KMS-11 (cell line): ENCODE data around the gene AGXT2.

Experiments used
- H2AFZ ChIP-seq: fragments of 200-600 bp; sonication (generic); 2 replicates; pipeline ENCODE4 v1.6.1; 2016; ENCODE audit warnings: antibody characterized with exemption, mixed run types, low read depth
- H3K27ac ChIP-seq: fragments of 200-600 bp; sonication (generic); 2 replicates; pipeline ENCODE4 v1.6.1; 2016; ENCODE audit warnings: mild to moderate bottlenecking, mixed run types
- H3K27me3 ChIP-seq: fragments of 200-600 bp; sonication (generic); 2 replicates; pipeline ENCODE4 v1.6.1; 2017; ENCODE audit warnings: mild to moderate bottlenecking, low read depth, mixed run types, moderate library complexity; ENCODE audit not compliant: insufficient read depth
- H3K36me3 ChIP-seq: fragments of 200-600 bp; sonication (generic); 2 replicates; pipeline ENCODE4 v1.6.1; 2017; ENCODE audit warnings: mild to moderate bottlenecking, mixed run types; ENCODE audit not compliant: insufficient read depth
- H3K4me1 ChIP-seq: fragments of 200-600 bp; sonication (generic); 2 replicates; pipeline ENCODE4 v1.6.1; 2016; ENCODE audit warnings: mild to moderate bottlenecking, low read depth, mixed run types; ENCODE audit not compliant: poor library complexity, severe bottlenecking
- H3K4me2 ChIP-seq: fragments of 200-600 bp; sonication (generic); 2 replicates; pipeline ENCODE4 v1.7.0; 2016; ENCODE audit warnings: mild to moderate bottlenecking, mixed run types
- H3K4me3 ChIP-seq: fragments of 200-600 bp; sonication (generic); IDR thresholded peaks from 2 replicates; pipeline ENCODE4 v1.6.1; 2017; ENCODE audit warnings: low read depth, low read length, mixed read lengths; ENCODE audit not compliant: insufficient read depth
- H3K79me2 ChIP-seq: fragments of 200-600 bp; sonication (generic); 2 replicates; pipeline ENCODE4 v1.6.1; 2016; ENCODE audit warnings: low read depth, mixed run types; ENCODE audit not compliant: insufficient read depth
- H3K9ac ChIP-seq: fragments of 200-600 bp; sonication (generic); 2 replicates; pipeline ENCODE4 v1.6.1; 2016; ENCODE audit warnings: mild to moderate bottlenecking, mixed run types
- H4K20me1 ChIP-seq: fragments of 200-600 bp; sonication (generic); 2 replicates; pipeline ENCODE4 v1.6.1; 2016; ENCODE audit warnings: mild to moderate bottlenecking, mixed run types; ENCODE audit not compliant: insufficient read depth
- TF ChIP-seq, protein P1 (sequence below): fragments of 200-600 bp; sonication (generic); conservative IDR thresholded peaks from 2 replicates; pipeline ENCODE4 v1.6.1; 2017; ENCODE audit warnings: low read depth, mild to moderate bottlenecking, antibody characterized with exemption, low read length, moderate library complexity, mixed read lengths

The AGXT2 gene

DNA sequence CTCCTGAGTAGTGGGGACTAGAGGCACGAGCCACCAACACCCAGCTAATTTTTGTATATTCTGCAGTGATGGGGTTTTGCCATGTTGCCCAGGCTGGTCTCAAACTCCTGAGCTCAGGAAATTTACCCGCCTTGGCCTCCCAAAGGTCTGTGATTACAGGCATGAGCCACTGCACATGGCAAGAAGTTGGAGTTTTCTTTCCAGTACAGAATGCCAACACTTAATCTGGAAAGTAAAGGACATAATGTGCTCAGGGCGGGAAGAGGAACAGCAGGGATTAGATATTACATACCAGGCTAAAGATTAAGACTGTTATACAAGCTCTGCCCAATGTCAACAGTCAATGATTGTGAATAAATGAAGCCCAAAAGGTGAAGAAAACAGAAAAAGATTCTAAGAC, 47.2 kb upstream of the AGXT2 start:
- peaks cover 5% of the 10 kb centered on the region for H3K4me1 ChIP-seq
- H3K27ac ChIP-seq: no peak overlapping the region
- no peaks in the 10 kb centered on the region for H4K20me1 ChIP-seq

DNA sequence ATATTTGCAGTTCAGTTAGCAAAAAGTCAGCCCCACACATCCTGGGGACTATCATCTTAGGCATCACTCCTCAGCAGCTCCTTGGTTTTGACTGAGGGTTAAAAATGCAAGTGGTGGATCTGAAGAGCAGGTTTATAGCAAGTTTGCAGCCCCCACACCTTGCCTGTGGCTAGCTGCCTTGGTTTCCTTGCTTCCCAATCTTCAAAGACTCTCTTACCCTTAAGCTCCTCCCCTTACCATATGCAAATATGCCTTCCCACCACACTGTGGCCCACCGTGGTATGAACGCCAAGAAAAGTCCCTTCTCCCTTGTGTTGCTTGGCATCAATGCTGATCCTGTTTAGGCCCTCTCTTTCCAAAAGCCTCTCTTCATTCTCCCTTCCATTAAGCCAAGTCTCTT, 45.0 kb upstream of the AGXT2 start:
- no peak overlapping the region for H2AFZ ChIP-seq
- no peaks in the 10 kb centered on the region for H3K79me2 ChIP-seq
- no peaks in the 10 kb centered on the region for H3K36me3 ChIP-seq
- no peaks in the 10 kb centered on the region for H4K20me1 ChIP-seq
- no peaks in the 10 kb centered on the region for H3K27me3 ChIP-seq
- no peak overlapping the region for H3K4me2 ChIP-seq
- no peak overlapping the region for H3K9ac ChIP-seq
- no peak overlapping the region for H3K27ac ChIP-seq
- H3K4me1 ChIP-seq: peaks cover 11% of the 10 kb centered on the region
- H3K4me3 ChIP-seq: no peak overlapping the region
- TF ChIP-seq, protein P1, sequence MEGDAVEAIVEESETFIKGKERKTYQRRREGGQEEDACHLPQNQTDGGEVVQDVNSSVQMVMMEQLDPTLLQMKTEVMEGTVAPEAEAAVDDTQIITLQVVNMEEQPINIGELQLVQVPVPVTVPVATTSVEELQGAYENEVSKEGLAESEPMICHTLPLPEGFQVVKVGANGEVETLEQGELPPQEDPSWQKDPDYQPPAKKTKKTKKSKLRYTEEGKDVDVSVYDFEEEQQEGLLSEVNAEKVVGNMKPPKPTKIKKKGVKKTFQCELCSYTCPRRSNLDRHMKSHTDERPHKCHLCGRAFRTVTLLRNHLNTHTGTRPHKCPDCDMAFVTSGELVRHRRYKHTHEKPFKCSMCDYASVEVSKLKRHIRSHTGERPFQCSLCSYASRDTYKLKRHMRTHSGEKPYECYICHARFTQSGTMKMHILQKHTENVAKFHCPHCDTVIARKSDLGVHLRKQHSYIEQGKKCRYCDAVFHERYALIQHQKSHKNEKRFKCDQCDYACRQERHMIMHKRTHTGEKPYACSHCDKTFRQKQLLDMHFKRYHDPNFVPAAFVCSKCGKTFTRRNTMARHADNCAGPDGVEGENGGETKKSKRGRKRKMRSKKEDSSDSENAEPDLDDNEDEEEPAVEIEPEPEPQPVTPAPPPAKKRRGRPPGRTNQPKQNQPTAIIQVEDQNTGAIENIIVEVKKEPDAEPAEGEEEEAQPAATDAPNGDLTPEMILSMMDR: no peak

More for the DNA sequence above, 47.2 kb upstream of the AGXT2 start:
- Histone ChIP-seq H3K4me2 (no peak overlapping the region), H3K4me3 (no peak overlapping the region), H2AFZ (no peak overlapping the region), H3K36me3 (no peaks in the 10 kb centered on the region), H3K9ac (no peak overlapping the region), H3K27me3 (no peaks in the 10 kb centered on the region), H3K79me2 (no peaks in the 10 kb centered on the region)
- TF ChIP-seq, protein P1: no peak

GRCh38 chr5:35091704-35092103, 44.0 kb upstream of the AGXT2 start:
- Histone ChIP-seq H3K79me2 (no peaks in the 10 kb centered on the region), H4K20me1 (no peaks in the 10 kb centered on the region), H2AFZ (no peak overlapping the region), H3K4me1 (peaks cover 11% of the 10 kb centered on the region), H3K36me3 (no peaks in the 10 kb centered on the region), H3K4me2 (no peak overlapping the region), H3K4me3 (no peak overlapping the region), H3K27me3 (no peaks in the 10 kb centered on the region), H3K9ac (no peak overlapping the region), H3K27ac (no peak overlapping the region)
- TF ChIP-seq, protein P1: no peak

GRCh38 chr5:35089334-35090314, 41.9 kb upstream of the AGXT2 start:
- Histone ChIP-seq H3K4me1 (peaks cover 11% of the 10 kb centered on the region), H3K36me3 (no peaks in the 10 kb centered on the region), H3K4me3 (no peak overlapping the region), H2AFZ (peak overlapping the region; percentile 8; the same call in 1 of the 2 replicates), H3K27ac (no peak overlapping the region), H3K4me2 (no peak overlapping the region; the same call in 1 of the 2 replicates), H3K79me2 (no peaks in the 10 kb centered on the region), H3K27me3 (no peaks in the 10 kb centered on the region), H4K20me1 (no peaks in the 10 kb centered on the region), H3K9ac (no peak overlapping the region)
- TF ChIP-seq, protein P1: peak; percentile 81
